Stimulated activated CD4-positive, alpha-beta T cell treated with anti-CD3 and anti-CD28 coated beads, Interleukin-4, amount 100 ng/mL, for 1 hour (primary cell): ENCODE data around the gene C1orf159.

Source experiments
- DNase-seq: peaks from one replicate; pipeline ENCODE4 v3.0.0-alpha.2; 2020

C1orf159 gene

GRCh38 chr1:1130206-1131120 lies 14.6 kb upstream of the C1orf159 start:
- no peak for DNase-seq

GRCh38 chr1:1129381-1129821 lies 13.5 kb upstream of the C1orf159 start:
- no peak for DNase-seq

- no peak for DNase-seq
Measured at GRCh38 chr1:1128454-1129139, 12.7 kb upstream of the C1orf159 start.

- no peak for DNase-seq
Measured at GRCh38 chr1:1127551-1128451, 11.9 kb upstream of the C1orf159 start.

DNA sequence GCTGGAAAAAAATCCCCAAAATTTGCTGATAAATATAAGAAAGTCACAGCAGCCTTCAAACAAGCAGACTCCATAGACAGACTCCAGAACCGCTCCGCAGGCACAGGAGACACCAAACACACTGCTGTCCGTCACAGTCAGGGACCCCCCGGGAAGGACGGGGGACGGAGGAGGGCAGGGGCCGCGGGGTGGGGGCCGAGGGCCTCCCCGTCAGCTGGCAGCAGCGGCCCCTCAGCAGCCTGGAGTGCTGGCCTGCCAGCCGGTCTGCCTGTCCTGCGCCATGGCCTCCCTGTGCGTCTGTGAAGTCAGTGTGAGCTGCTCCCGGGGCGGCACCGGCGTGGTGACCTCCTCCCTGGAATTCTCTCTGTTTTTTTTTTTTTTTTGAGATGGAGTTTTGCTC lies 10.1 kb upstream of the C1orf159 start:
- DNase-seq = no peak

- DNase-seq = no peak
Measured at GRCh38 chr1:1124786-1125642, 9.1 kb upstream of the C1orf159 start.

GRCh38 chr1:1124508-1124785 lies 8.6 kb upstream of the C1orf159 start:
- DNase-seq = no peak

- DNase-seq = no peak
Measured at GRCh38 chr1:1123581-1124507, 8.0 kb upstream of the C1orf159 start.

DNA sequence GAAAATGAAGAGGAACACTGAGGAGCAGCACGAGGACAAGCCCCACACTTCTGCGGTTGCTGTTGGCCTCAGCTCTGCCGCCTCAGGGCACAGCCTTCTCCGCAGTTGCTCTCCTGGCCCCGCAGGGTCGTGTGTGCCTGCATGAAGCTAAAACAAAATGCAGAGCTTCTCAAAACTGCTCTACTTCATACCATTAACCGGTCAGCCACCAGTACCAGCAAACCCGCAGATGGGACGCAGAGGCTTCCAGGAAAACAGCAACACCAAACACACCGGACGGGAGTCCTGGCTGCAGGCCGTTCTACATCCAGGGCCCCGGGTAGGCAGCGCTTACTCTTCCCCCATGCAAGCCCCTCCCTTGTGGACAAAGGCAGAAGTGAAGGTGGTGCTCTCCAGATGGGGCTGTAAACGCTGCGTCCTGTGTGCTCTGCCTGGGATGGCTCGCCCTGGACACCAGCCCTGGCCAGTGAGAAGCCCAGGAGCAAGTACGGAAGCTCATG lies 7.1 kb upstream of the C1orf159 start:
- DNase-seq = no peak

DNA sequence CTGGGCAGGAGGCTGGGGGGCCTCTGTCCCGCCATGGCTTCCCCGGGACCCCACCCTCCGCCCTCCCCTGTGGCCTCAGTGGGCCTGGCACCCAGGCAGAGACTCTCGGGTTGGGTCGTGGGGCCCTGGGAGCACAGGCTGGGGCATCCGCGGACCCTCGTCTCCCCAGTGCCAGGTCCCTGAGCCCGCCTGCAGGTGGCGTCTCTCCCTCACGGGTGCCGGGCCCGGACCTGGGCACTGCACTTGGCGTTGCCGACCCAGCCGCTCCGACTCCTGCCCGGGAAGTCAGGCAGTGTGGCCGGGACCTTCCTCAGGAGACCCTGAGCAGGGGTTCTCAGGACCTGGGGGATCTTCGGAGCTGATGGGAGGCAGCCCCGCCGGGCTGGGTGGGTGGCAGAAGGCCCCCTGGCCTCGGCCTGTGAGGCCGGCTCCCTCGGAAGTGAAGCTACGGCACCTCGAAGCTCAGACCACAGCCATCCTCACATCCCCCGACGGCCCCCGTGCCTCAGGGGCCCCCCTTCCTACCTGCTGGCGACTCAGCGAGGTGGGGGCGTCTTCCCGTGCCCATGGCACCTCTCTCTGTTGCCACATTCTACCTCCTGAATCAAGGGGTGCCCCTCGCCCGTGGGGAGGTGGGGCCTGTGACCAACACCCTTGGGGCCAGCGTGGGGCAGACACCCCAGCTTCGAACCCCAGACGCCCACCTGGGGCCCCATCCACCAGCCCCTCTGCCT lies 6.4 kb upstream of the C1orf159 start:
- DNase-seq = peak; percentile 88

GRCh38 chr1:1121611-1122077 lies 5.8 kb upstream of the C1orf159 start:
- no peak for DNase-seq

GRCh38 chr1:1120866-1121591 lies 5.1 kb upstream of the C1orf159 start:
- no peak for DNase-seq

GRCh38 chr1:1120096-1120495 lies 4.2 kb upstream of the C1orf159 start:
- DNase-seq = no peak

DNA sequence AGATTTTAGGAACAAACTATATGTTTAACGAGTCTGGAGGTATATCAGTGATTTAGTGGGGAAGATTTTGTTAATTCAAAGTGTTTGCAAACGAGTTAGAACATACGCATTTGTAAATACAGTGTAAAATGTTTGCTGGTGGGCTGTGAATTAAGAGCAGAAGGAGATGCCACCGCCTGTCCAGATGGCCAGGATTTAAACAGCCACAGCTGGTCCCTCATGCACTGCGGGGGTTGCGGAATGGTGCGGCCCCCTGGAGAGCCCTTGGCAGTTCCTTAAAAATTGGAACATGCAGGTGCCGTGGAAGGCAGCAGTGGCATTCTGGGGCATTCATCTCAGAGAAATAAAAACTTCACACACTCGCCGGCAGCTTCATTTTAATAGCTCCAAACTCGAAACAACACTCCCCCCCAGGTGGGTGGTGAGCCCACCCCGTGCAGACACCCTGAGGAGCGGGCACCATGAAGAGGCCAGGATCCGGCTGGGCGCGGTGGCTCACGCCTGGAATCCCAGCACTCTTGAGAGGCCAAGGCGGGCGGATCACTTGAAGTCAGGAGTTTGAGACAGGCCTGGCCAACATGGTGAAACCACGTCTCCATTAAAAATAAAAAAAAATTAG lies 3.5 kb upstream of the C1orf159 start:
- DNase-seq = no peak

DNA sequence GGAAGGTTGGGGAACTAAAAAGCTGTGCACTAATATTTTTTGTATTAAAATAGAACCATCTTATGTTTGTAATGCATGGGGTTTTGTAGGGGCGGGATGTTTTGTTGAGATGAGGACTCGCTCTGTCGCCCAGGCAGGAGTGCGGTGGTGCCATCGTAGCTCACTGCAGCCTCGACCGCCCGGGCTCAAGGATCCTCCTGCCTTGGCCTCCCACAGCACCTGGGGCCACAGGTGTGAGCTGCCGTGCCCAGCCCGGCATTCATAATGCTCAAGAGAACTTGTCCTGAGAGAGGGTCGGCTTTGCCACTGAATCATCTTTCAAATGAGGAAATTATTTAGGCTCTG lies 3.0 kb upstream of the C1orf159 start:
- DNase-seq = no peak

DNA sequence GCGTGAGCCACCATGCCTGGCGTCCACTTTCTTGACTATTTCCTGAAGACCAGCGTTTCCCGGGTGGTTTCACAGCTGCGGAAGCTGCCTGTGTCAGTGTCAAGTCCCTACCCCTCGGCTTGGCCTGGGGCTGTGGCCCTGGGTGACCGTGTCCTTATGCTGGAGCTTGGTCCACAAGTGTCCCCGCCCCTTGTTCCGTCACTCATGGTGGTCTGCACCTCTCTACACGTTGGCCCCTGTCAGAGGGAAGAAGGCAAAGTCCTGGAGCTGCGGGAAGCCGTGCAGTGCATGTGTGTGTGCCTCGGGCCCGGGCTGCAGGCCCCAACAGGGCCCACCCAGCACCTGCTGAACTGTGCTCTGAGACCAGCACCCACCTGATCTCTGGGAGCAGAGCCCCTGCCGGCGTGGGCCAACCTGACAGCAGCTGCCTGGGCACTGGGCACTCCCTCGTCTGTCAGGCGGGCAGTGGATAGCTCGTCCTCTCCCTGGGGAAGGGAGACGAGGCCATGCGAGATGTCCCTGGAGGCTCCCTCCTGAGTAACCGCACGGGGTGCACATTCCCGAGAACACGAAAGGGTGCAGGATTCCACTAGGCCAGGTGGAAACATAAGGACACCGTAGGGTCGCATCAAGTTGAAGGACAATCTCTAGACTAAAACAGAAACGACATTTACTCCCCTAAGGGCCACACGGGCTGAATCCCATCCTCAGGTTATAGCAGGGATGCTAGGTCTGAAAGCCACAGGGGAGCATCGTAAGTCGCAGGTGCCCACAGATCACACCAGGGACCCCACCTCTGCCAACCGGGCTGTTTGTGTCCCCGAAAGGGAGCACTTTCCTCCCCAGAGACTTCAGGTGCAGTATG lies 2.4 kb upstream of the C1orf159 start:
- DNase-seq = no peak

DNA sequence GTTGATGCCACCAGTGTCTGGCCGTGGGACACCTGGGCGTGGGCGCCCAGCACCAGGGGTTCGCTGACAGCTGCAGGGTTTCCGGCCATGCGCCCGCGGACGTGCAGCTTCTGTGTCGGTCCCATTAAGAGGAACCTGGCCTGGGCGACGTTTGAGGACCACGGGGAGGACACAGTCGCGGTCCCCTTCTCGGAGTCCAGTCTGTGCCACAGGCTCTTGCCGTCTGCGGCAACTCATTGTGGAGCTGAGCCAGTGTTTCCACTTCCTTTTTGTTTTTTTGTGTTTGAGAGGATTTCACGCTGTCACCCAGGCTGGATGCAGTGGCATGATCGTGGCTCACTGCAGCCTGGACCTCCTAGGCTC lies 1.6 kb upstream of the C1orf159 start:
- DNase-seq = no peak
